GM21576 (cell line): ENCODE data around the gene FBXO40.
A peak's percentile ranks its signal among the peaks of the same experiment; 100 is the strongest.

Experiments
- ATAC-seq: cut with Tn5 transposase; IDR thresholded peaks from one replicate; pipeline ENCODE4 v1.9.1; 2021; ENCODE audit warnings: mild to moderate bottlenecking, moderate library complexity; ENCODE audit not compliant: unreplicated experiment

The FBXO40 gene

GRCh38 chr3:121606106-121606505 lies 12.9 kb downstream of the FBXO40 start:
- no peak for ATAC-seq

- ATAC-seq, result no peak
These were observed 26.5 kb downstream of the FBXO40 start for GRCh38 chr3:121619691-121620090.

GRCh38 chr3:121621491-121621890 lies 28.3 kb downstream of the FBXO40 start:
- ATAC-seq, result no peak

GRCh38 chr3:121624147-121624899 lies 31.1 kb downstream of the FBXO40 start:
- no peak for ATAC-seq

DNA sequence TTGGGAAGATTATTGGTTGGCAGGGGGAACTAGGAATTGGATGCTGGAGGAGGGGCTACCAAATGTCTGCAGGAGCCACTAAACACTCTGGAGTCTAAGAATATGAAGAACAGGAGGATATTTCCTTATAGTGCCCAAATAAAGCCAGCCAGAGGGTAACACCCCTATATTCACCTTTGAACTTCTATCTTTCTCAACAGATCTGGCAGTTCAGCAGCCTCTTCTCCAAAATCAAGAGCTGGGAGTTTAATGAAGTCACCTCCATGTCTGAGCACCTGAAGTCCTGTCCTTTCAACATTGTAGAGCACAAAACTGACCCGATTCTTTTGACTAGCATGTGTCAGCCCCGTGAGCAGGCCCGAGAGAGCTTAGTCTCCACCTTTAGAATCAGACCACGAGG lies 33.3 kb downstream of the FBXO40 start:
- ATAC-seq, result no peak

- ATAC-seq, result no peak
These were observed 34.0 kb downstream of the FBXO40 start for GRCh38 chr3:121627211-121627610.

GRCh38 chr3:121627622-121628021 lies 34.4 kb downstream of the FBXO40 start:
- no peak for ATAC-seq

DNA sequence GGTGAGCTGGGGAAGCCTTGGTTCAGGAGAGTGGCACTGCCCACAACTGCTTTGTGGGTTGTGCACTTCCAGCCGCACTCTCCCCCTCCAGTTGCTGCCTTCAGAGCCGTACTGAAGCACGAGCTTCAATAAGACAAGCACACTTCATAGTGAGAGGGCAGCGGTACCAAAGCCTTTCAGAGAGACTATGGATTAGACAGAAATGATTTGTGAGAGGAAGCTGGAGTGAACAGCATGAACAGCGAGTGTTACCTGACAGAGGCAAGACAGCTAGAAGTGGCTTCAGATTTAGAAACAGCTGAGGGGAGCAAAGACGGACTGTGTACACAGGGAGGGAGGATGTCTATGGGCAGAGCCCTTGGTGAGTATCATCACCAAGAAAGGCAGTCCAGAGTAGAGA lies 36.4 kb downstream of the FBXO40 start:
- no peak for ATAC-seq

GRCh38 chr3:121630355-121630754 lies 37.2 kb downstream of the FBXO40 start:
- ATAC-seq, result no peak

GRCh38 chr3:121637922-121638321 lies 44.7 kb downstream of the FBXO40 start:
- ATAC-seq, result no peak

GRCh38 chr3:121641127-121641526 lies 47.9 kb downstream of the FBXO40 start:
- ATAC-seq, result no peak

GRCh38 chr3:121642601-121643314 lies 49.6 kb downstream of the FBXO40 start:
- no peak for ATAC-seq

DNA sequence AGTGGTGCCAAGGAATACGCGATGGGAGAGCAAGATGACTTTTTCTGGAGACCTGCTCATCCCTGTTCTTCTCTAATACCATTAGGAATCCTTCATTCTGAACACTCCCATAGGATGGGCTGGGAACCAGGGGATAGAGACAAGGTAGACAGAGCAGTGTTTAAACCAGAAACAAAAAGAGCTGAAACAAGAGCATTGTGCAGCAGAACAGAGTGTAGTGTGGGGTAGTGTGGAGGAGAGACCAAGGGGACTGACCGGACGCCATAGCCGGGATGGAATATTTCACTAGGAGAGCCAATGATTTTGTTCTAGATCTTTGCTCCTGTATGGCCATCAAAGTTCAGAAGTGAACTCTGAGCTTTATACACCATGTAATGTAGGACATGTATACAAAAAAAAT lies 51.9 kb downstream of the FBXO40 start:
- ATAC-seq, result no peak

- ATAC-seq, result no peak
These were observed 55.2 kb downstream of the FBXO40 start for GRCh38 chr3:121648219-121648958.

- ATAC-seq, result no peak
These were observed 56.5 kb downstream of the FBXO40 start for GRCh38 chr3:121649645-121650044.

GRCh38 chr3:121651684-121652083 lies 58.5 kb downstream of the FBXO40 start:
- no peak for ATAC-seq

- peak; percentile 61 for ATAC-seq
These were observed 61.6 kb downstream of the FBXO40 start for GRCh38 chr3:121654493-121655385.

DNA sequence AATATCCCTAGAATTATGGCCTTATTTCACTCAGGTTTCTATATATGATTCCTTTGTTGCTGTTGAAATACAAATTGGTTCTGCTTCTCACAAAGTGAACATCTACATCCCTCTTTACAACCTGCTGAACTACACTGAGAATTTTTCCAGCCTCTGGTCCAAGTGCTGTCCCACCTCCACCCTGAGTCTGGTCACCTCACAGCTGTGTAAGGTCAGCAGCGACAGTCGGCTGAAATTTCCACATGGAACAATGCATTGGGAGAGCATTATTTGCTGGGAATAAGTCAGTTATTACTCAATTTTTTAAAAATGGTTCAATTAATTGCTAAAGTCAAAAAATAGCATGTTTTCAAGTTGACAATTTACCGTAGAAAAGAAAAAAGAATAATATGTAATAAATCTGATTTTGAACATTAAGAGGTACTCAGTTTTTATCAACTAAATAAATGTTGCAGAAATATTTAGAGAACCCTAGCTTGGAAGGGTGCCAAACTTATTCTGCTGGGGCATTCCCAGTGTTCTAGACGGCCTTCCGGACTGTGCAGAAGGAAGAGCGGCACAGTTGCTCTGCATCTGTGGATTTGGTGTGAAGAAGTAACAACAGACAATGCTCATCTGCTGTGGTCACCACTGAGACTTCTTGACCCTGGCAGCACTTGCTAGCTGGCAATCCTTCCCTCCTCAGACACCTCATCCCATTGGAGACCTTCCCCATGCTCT lies 65.7 kb downstream of the FBXO40 start:
- no peak for ATAC-seq

- ATAC-seq, result no peak
These were observed 66.4 kb downstream of the FBXO40 start for GRCh38 chr3:121659586-121659985.
